PC-3 (cell line): ENCODE results near the gene ZNF26.

Source experiments
- EZH2 ChIP-seq: fragments of 300-600 bp; sonication (generic); IDR thresholded peaks from one replicate; pipeline ENCODE4 v1.6.1; 2017; ENCODE audit warnings: antibody characterized with exemption, mild to moderate bottlenecking, low read length; ENCODE audit not compliant: unreplicated experiment
- EZH2phosphoT487 ChIP-seq: fragments of 300-600 bp; sonication (generic); IDR thresholded peaks from 2 replicates; pipeline ENCODE4 v1.6.1; 2018; ENCODE audit warnings: mild to moderate bottlenecking, antibody characterized with exemption, low read length, borderline replicate concordance
- TF ChIP-seq, protein P1 (sequence below): fragments of 300-600 bp; sonication (generic); conservative IDR thresholded peaks from 2 replicates; pipeline ENCODE4 v1.5.1; 2017; ENCODE audit warnings: antibody characterized with exemption, low read depth, mild to moderate bottlenecking, low read length

DNA sequence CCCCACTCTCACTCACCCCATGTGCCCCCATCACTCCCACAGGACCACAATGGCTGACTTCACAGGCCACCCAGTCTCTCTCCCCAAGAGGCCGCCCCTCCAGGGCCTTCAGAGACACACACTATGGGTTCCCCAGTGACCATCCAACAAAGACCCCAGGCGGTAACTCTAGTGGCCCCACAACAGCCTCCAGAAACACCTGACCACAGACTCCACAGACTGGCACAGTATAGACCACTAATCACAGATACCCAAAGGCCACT lies 33.1 kb upstream of the ZNF26 start:
- TF ChIP-seq, protein P1, sequence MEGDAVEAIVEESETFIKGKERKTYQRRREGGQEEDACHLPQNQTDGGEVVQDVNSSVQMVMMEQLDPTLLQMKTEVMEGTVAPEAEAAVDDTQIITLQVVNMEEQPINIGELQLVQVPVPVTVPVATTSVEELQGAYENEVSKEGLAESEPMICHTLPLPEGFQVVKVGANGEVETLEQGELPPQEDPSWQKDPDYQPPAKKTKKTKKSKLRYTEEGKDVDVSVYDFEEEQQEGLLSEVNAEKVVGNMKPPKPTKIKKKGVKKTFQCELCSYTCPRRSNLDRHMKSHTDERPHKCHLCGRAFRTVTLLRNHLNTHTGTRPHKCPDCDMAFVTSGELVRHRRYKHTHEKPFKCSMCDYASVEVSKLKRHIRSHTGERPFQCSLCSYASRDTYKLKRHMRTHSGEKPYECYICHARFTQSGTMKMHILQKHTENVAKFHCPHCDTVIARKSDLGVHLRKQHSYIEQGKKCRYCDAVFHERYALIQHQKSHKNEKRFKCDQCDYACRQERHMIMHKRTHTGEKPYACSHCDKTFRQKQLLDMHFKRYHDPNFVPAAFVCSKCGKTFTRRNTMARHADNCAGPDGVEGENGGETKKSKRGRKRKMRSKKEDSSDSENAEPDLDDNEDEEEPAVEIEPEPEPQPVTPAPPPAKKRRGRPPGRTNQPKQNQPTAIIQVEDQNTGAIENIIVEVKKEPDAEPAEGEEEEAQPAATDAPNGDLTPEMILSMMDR: no peak
- no peak for TF ChIP-seq EZH2
- no peak for TF ChIP-seq EZH2phosphoT487
